ENCODE data around the gene RBM46.

GRCh38 chr4:154807042-154807630, 26.1 kb downstream of the RBM46 start:
- TF ChIP-seq CTCF (IDR thresholded peaks at IDR 0.05) (peak; percentile 60 to 80 (median 63)), POLR2A (IDR thresholded peaks at IDR 0.05) (no peak)

Data from testis (tissue), 2 donors.